ENCODE measurements around the gene SYCE3.

SYCE3 gene

GRCh38 chr22:50527921-50528681 lies 34.6 kb downstream of the SYCE3 start:
- TF ChIP-seq TAF1 (IDR thresholded peaks at IDR 0.05; ENCODE audit: borderline replicate concordance, low read depth, low read length) = no peak
- no peak for TF ChIP-seq POLR2A (IDR thresholded peaks at IDR 0.05; ENCODE audit: low read depth, low read length)
- 0 out of 2 replicates have a peak, but pooled peaks have one; percentile 48 for TF ChIP-seq POLR2AphosphoS5 (IDR thresholded peaks at IDR 0.05; ENCODE audit: low read depth, low read length)
- DNase-seq (ENCODE audit: insufficient read length) = no peak
- no peak for FAIRE-seq

- peak; percentile 1 for TF ChIP-seq POLR2AphosphoS5 (IDR thresholded peaks at IDR 0.05; ENCODE audit: low read depth, low read length)
- TF ChIP-seq TAF1 (IDR thresholded peaks at IDR 0.05; ENCODE audit: borderline replicate concordance, low read depth, low read length) = no peak
- TF ChIP-seq POLR2A (IDR thresholded peaks at IDR 0.05; ENCODE audit: low read depth, low read length) = peak; percentile 54
- DNase-seq (ENCODE audit: insufficient read length) (no peak), FAIRE-seq (peak; percentile 95)
Observed at GRCh38 chr22:50526834-50527801, 35.6 kb downstream of the SYCE3 start.

- peak; percentile 85 for DNase-seq (ENCODE audit: insufficient read length)
- no peak for FAIRE-seq
- no peak; the same call in 1 of the 2 replicates for TF ChIP-seq POLR2AphosphoS5 (IDR thresholded peaks at IDR 0.05; ENCODE audit: low read depth, low read length)
- peak; percentile 31; the same call in 1 of the 2 replicates for TF ChIP-seq TAF1 (IDR thresholded peaks at IDR 0.05; ENCODE audit: borderline replicate concordance, low read depth, low read length)
Observed at GRCh38 chr22:50526108-50526833, 36.4 kb downstream of the SYCE3 start.

- TF ChIP-seq TAF1 (IDR thresholded peaks at IDR 0.05; ENCODE audit: borderline replicate concordance, low read depth, low read length) = no peak
- no peak for TF ChIP-seq POLR2A (IDR thresholded peaks at IDR 0.05; ENCODE audit: low read depth, low read length)
- no peak for TF ChIP-seq POLR2AphosphoS5 (IDR thresholded peaks at IDR 0.05; ENCODE audit: low read depth, low read length)
- FAIRE-seq (no peak), DNase-seq (ENCODE audit: insufficient read length) (no peak)
Observed at GRCh38 chr22:50525858-50526107, 36.9 kb downstream of the SYCE3 start.

- no peak; the same call in 1 of the 2 replicates for TF ChIP-seq TAF1 (IDR thresholded peaks at IDR 0.05; ENCODE audit: borderline replicate concordance, low read depth, low read length)
- peak; percentile 80 for TF ChIP-seq POLR2A (IDR thresholded peaks at IDR 0.05; ENCODE audit: low read depth, low read length)
- peak; percentile 68; the same call in 1 of the 2 replicates for TF ChIP-seq POLR2AphosphoS5 (IDR thresholded peaks at IDR 0.05; ENCODE audit: low read depth, low read length)
- DNase-seq (ENCODE audit: insufficient read length) (peak; percentile 98), FAIRE-seq (peak; percentile 99)
Observed at GRCh38 chr22:50525104-50525857, 37.4 kb downstream of the SYCE3 start, which contains the start of gene SCO2. TSS of gene SCO2 (minus strand) at chr22:50525598. CDS start at chr22:50524411, 1,187 bp downstream.

GRCh38 chr22:50524676-50525103 lies 38.0 kb downstream of the SYCE3 start:
- TF ChIP-seq TAF1 (IDR thresholded peaks at IDR 0.05; ENCODE audit: borderline replicate concordance, low read depth, low read length) = 0 out of 2 replicates have a peak, but pooled peaks have one; percentile 9
- TF ChIP-seq POLR2A (IDR thresholded peaks at IDR 0.05; ENCODE audit: low read depth, low read length) = no peak; the same call in 1 of the 2 replicates
- TF ChIP-seq POLR2AphosphoS5 (IDR thresholded peaks at IDR 0.05; ENCODE audit: low read depth, low read length) = peak; percentile 85
- FAIRE-seq (no peak), DNase-seq (ENCODE audit: insufficient read length) (no peak)

- TF ChIP-seq TAF1 (IDR thresholded peaks at IDR 0.05; ENCODE audit: borderline replicate concordance, low read depth, low read length) = no peak
- peak; percentile 33; the same call in 1 of the 2 replicates for TF ChIP-seq POLR2A (IDR thresholded peaks at IDR 0.05; ENCODE audit: low read depth, low read length)
- DNase-seq (ENCODE audit: insufficient read length) (no peak), FAIRE-seq (no peak)
Observed at GRCh38 chr22:50523806-50524675, 38.7 kb downstream of the SYCE3 start.

GRCh38 chr22:50523458-50523805 lies 39.3 kb downstream of the SYCE3 start:
- DNase-seq (ENCODE audit: insufficient read length) (no peak), FAIRE-seq (no peak)
- TF ChIP-seq POLR2A (IDR thresholded peaks at IDR 0.05; ENCODE audit: low read depth, low read length) = 0 out of 2 replicates have a peak, but pooled peaks have one; percentile 16
- no peak for TF ChIP-seq POLR2AphosphoS5 (IDR thresholded peaks at IDR 0.05; ENCODE audit: low read depth, low read length)

- TF ChIP-seq POLR2AphosphoS5 (IDR thresholded peaks at IDR 0.05; ENCODE audit: low read depth, low read length) = no peak
- TF ChIP-seq POLR2A (IDR thresholded peaks at IDR 0.05; ENCODE audit: low read depth, low read length) = peak; percentile 36
- no peak for TF ChIP-seq TAF1 (IDR thresholded peaks at IDR 0.05; ENCODE audit: borderline replicate concordance, low read depth, low read length)
- no peak for DNase-seq (ENCODE audit: insufficient read length)
- no peak for FAIRE-seq
Observed at GRCh38 chr22:50522806-50523438, 39.8 kb downstream of the SYCE3 start.
